ENCODE results near the gene PTPRT. TPM values are rescaled to one million over a fixed set of nuclear protein-coding genes. Genes with fewer than 3 reads are reported as not detected.

Gene PTPRT
- total and polyA plus RNA-seq, 2 of the 13 experiments (the other 11 are each of a cell fraction or from before 2014, with no cell fraction given), result under 0.01 to 0.09 TPM

- peak; percentile 67 for TF ChIP-seq HNF4A (CRISPR knock-in tag; IDR thresholded peaks at IDR 0.05)
- TF ChIP-seq KLF9 (CRISPR knock-in tag; IDR thresholded peaks at IDR 0.05; ENCODE audit: low read depth), result no peak
- TF ChIP-seq MTA1 (CRISPR knock-in tag; IDR thresholded peaks at IDR 0.05; ENCODE audit: borderline replicate concordance), result no peak
- no peak for TF ChIP-seq KLF15 (CRISPR knock-in tag; IDR thresholded peaks at IDR 0.05; ENCODE audit: borderline replicate concordance)
- no peak for TF ChIP-seq GTF2F1 (IDR thresholded peaks at IDR 0.05; ENCODE audit: low read length)
- no peak for TF ChIP-seq SP2 (CRISPR knock-in tag; IDR thresholded peaks at IDR 0.05)
- TF ChIP-seq TBP (CRISPR knock-in tag; IDR thresholded peaks at IDR 0.05), result no peak
- TF ChIP-seq BHLHE40 (IDR thresholded peaks at IDR 0.05; ENCODE audit: low read length), result peak; percentile 76; the same call in 1 of the 2 replicates
- TF ChIP-seq RARG (CRISPR knock-in tag; IDR thresholded peaks at IDR 0.05; ENCODE audit: low read depth), result no peak
- TF ChIP-seq ATF4 (CRISPR knock-in tag; IDR thresholded peaks at IDR 0.05), result no peak
- TF ChIP-seq USF2 (IDR thresholded peaks at IDR 0.05; ENCODE audit: low read depth, low read length), result peak; percentile 20; the same call in 1 of the 2 replicates
- peak; percentile 36; the same call in 1 of the 2 replicates for TF ChIP-seq USF2 (CRISPR knock-in tag; IDR thresholded peaks at IDR 0.05; ENCODE audit: borderline replicate concordance)
- no peak for TF ChIP-seq FOXK2 (IDR thresholded peaks at IDR 0.05)
- no peak for TF ChIP-seq PBX3 (CRISPR knock-in tag; IDR thresholded peaks at IDR 0.05; ENCODE audit: borderline replicate concordance)
- TF ChIP-seq ZNF30 (CRISPR knock-in tag; IDR thresholded peaks at IDR 0.05), result no peak
- TF ChIP-seq MAFG (CRISPR knock-in tag; IDR thresholded peaks at IDR 0.05), result no peak
- no peak for TF ChIP-seq ZNF256 (CRISPR knock-in tag; conservative IDR thresholded peaks at IDR 0.05)
- no peak for TF ChIP-seq ZFP62 (CRISPR knock-in tag; IDR thresholded peaks at IDR 0.05)
- no peak for TF ChIP-seq YEATS2 (CRISPR knock-in tag; IDR thresholded peaks at IDR 0.05; ENCODE audit: borderline replicate concordance)
These were observed 1092.0 kb downstream of the PTPRT start (continued) for GRCh38 chr20:42097741-42098140.
